Bronchial smooth muscle cell (primary cell): Measurements from ENCODE around the gene KDM5B. TPM values are rescaled to one million over a fixed set of nuclear protein-coding genes. Genes with fewer than 3 reads are reported as not detected.

Source experiments
- total RNA-seq: library from RNA; depleted of rRNA; stranded (reverse); fragments of >200 nt; gene quantifications from 2 replicates; pipeline ENCODE4 v1.2.1, GENCODE V29; 2014

The KDM5B gene
- 59.7 and 66.2 TPM in 2 replicates for total RNA-seq

GRCh38 chr1:202807926-202808757 is at the start of gene KDM5B:
KDM5B (minus strand) TSS chr1:202808421; CDS start chr1:202808305, 116 bp downstream.

GRCh38 chr1:202810615-202811295 is 2.5 kb upstream of the KDM5B start, which contains the start of gene PCAT6:
PCAT6 (plus strand) TSS chr1:202810954.

GRCh38 chr1:202710070-202711045 is 97.9 kb downstream of the KDM5B start, which contains the start of gene SYT2:
SYT2 (minus strand) TSS chr1:202710454; CDS start chr1:202605772, 104,682 bp downstream.

Other genes starting within 250 kb of the KDM5B start
- gene SYT2, start 98.0 kb downstream of the KDM5B start, total RNA-seq = under 0.01 TPM in 2 replicates
- 0.16 TPM in 1 of 2 replicates, not detected in the other for gene PCAT6, start 2.5 kb upstream of the KDM5B start, total RNA-seq
- gene RABIF, start 80.7 kb upstream of the KDM5B start, total RNA-seq = 3.6 and 4.7 TPM in 2 replicates
- gene KLHL12, start 118.8 kb upstream of the KDM5B start, total RNA-seq = 32.9 and 34.8 TPM in 2 replicates
- gene ADIPOR1, start 149.9 kb upstream of the KDM5B start, total RNA-seq = 59.9 and 93.7 TPM in 2 replicates
- gene CYB5R1, start 158.8 kb upstream of the KDM5B start, total RNA-seq = 38.1 and 43.5 TPM in 2 replicates
- gene TMEM183A, start 199.0 kb upstream of the KDM5B start, total RNA-seq = 68.1 and 86.4 TPM in 2 replicates
- 5.5 and 9.4 TPM in 2 replicates for gene PPFIA4, start 218.1 kb upstream of the KDM5B start, total RNA-seq